Activated naive CD8-positive, alpha-beta T cell (primary cell): Measurements from ENCODE around the gene MSRB2.
"Not testable (repeated sequence)": the region's sequence is repeated elsewhere in the genome, so short reads cannot be mapped to it uniquely, and the experiment has no call there.

ENCODE experiments used
- H3K27ac Mint-ChIP-seq: one replicate; pipeline ENCODE4 v1.8.0; 2021; ENCODE audit warnings: mixed read lengths
- H3K27me3 Mint-ChIP-seq: one replicate; pipeline ENCODE4 v1.8.0; 2021; ENCODE audit warnings: mixed read lengths
- H3K36me3 Mint-ChIP-seq: one replicate; pipeline ENCODE4 v1.8.0; 2021; ENCODE audit warnings: mixed read lengths
- H3K4me1 Mint-ChIP-seq: one replicate; pipeline ENCODE4 v1.8.0; 2021; ENCODE audit warnings: low read depth, mixed read lengths
- H3K4me3 Mint-ChIP-seq: one replicate; pipeline ENCODE4 v1.8.0; 2021; ENCODE audit warnings: mild to moderate bottlenecking, mixed read lengths
- H3K9me3 Mint-ChIP-seq: one replicate; pipeline ENCODE4 v1.8.0; 2021; ENCODE audit warnings: low read depth, mixed read lengths

Gene MSRB2

DNA sequence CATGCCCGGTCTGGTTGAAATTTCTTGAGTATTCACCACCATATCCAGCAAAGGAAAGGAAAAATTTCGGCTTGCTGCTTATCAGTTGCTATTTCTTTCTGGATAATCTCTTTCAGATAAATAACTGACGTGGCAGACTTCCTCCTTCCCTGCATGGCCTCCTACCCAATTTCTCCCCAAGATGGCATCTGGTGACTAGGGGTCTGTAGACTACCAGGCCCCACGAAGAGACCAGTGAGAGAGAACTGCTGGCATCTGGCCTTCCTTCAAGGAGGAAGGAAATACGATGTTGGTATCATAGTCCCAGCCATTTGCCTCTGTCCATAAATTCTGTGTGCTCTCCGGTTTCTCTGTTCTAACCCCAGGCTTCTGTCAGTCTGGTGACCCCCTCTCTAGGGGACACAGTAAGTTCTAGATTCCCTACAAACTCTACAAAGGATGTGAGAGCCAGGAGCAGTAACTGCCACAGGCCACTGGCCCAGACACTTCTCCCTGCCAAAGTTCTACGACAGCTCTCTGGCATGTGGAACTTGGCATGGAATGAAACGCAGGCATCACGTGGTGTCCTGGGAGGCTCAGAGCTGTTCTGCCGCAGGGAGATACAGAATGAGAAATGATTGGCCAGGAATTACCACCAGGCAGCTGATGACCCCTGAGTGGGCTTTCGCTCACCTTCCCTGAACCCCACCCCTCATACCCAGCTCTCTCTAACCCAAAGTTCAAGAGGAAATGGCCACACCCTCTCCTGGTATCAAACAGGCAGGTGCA lies 30.0 kb upstream of the MSRB2 start:
- Mint-ChIP-seq H3K27ac (no peak overlapping the region), H3K4me3 (no peak overlapping the region), H3K9me3 (no peaks in the 10 kb centered on the region), H3K4me1 (no peaks in the 10 kb centered on the region), H3K27me3 (peaks cover 7% of the 10 kb centered on the region), H3K36me3 (no peaks in the 10 kb centered on the region)

DNA sequence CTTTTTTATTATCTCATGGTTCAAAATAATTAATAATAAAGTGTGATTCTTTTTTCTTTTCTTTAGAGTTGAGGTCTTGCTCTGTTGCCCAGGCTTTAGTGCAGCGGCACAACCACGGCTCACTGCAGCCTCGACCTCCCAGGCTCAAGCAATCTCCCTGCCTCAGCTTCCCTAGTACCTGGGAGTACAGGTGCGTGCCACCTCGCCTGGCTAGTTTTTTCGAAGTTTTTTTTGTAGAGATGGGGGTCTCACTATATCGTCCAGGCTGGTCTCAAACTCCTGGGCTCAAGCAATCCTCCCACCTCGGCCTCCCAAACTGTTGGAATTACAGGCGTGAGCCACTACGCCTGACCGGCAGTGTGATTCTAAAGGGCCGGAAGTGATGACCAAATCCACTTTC lies 28.0 kb upstream of the MSRB2 start:
- Mint-ChIP-seq H3K9me3 (no peaks in the 10 kb centered on the region), H3K4me3 (no peak overlapping the region), H3K27me3 (peaks cover 9% of the 10 kb centered on the region), H3K4me1 (no peaks in the 10 kb centered on the region), H3K36me3 (no peaks in the 10 kb centered on the region), H3K27ac (no peak overlapping the region)

DNA sequence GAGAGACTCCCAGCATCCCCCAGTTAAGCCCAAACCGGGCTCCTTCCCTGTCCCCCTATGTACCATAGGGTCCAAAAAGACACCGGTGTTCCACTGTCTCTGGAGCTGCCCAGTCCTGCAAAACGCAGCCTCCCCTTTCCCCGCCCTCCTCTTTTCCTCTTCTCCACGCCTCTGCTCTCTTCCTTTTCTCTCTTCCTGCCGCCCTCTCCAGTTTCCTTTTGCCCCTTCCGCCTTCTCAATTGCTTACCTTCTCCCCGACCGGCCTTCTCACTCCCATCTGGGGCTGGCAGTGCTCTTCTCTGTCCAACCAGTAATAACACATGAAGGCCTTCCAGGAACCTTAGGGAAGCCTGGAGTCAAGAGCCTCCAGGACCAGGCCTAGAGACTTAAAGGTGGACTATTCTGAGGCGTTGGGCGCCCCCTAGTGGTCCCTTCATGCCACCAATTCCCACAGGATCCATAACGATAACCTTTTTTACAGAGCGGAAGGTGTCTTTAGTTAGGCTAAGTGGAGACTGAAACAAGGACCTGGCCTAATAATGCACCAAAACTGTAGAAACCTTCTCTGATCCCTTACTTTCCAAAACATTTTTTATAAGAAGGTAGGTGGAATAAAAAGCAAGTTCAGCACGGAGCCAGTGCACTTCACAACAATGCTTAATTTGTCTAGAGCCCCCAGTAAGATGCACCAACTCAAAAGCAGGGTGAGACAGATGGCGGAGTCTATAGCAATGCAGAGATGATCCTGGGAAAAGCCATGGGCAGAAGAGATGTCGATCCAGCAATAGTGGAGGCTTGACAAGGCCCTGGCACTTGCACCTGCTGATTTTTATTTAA lies 27.2 kb upstream of the MSRB2 start:
- Mint-ChIP-seq H3K27me3 (peaks cover 9% of the 10 kb centered on the region), H3K4me1 (no peaks in the 10 kb centered on the region), H3K9me3 (no peaks in the 10 kb centered on the region), H3K27ac (no peak overlapping the region), H3K4me3 (no peak overlapping the region), H3K36me3 (no peaks in the 10 kb centered on the region)

DNA sequence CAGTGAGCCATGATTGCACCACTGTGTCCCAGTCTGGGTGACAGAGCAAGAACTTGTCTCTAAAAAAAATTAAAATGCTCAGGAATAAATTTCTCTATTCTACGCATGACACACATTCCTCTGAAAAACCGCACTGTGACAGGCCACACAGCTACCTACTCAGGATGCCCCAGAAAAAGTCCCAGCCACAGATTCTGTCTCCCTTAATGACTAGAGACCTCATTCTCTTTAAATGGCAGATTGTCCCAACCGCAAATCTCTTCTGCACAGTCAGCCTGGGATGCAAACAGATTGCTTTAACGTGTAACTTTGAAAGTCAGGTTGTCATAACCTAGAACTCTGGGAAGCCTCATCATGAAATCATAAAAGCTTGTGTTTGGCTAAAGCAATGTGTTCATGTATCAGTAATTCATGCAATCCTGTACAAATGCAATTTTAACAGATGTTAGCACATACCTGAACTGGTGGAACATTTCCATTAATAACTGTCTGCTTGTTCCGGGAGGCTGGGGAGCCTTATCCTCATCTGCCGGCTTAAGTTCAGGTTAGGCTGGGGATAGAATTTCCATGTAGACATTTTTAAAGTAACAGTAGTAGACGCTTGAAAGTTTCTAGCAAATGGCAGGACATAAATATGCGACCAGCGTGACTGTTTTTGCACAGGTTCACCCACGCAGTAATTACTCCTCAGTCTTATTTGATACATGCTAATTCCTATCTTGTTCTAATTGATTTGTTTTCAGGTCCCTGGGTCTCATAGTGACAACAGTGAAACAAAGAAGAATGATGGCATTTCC lies 26.2 kb upstream of the MSRB2 start:
- peaks cover 5% of the 10 kb centered on the region for H3K27me3 Mint-ChIP-seq
- no peak overlapping the region for H3K4me3 Mint-ChIP-seq
- H3K36me3 Mint-ChIP-seq, result no peaks in the 10 kb centered on the region
- H3K9me3 Mint-ChIP-seq, result no peaks in the 10 kb centered on the region
- no peaks in the 10 kb centered on the region for H3K4me1 Mint-ChIP-seq
- H3K27ac Mint-ChIP-seq, result no peak overlapping the region

DNA sequence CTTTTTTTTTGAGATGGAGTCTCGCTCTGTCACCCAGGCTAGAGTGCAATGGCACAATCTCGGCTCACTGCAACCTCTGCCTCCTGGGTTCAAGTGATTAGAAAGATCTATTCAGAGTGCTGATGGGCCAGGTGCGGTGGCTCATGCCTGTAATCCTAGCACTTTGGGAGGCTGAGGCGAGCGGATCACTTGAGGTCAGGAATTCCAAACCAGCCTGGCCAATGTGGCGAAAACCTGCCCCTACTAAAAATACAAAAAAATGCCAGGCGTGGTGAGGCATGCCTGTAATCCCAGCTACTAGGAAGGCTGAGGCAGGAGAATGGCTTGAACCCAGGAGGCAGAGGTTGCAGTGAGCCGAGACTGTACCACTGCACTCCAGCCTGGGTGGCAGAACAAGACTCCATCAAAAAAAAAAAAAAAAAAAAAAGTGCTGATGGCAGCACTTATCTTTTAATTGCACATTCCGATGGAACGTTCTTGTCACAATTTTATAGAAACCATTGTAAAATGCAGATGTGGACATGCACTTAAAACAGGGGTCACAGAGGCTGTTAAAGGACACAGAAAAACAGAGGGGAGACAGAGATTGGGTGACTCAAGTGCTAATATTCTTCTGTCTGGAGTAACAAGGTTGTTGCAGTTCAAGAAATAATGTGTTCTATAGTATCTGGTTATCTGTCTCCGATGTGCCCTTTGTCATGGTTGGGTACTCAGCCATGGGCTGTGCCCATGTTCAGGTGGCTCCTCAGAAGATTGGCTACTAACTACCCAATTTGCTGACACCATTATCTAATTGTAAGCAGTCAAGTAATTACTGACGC lies 25.1 kb upstream of the MSRB2 start:
- H3K4me1 Mint-ChIP-seq, H3K9me3 Mint-ChIP-seq, H3K27me3 Mint-ChIP-seq, H3K27ac Mint-ChIP-seq, H3K36me3 Mint-ChIP-seq, H3K4me3 Mint-ChIP-seq: not testable (repeated sequence)

DNA sequence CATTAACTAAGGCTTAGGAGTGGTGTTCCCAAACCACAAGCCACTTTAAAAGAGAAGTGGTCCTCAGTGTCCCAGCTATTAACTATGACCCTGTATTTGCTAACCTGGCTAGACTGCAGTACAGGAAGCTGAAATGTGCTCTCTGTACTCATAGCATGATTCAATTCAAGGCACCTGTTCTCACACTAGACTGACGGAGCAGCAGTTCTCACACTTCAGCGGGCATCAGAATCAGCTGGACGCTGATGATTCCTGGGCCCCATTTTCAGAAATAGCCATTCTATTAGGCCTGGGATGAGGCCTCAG lies 24.5 kb upstream of the MSRB2 start:
- no peak overlapping the region for H3K4me3 Mint-ChIP-seq
- no peaks in the 10 kb centered on the region for H3K9me3 Mint-ChIP-seq
- H3K27me3 Mint-ChIP-seq, result peaks cover 11% of the 10 kb centered on the region
- no peak overlapping the region for H3K27ac Mint-ChIP-seq
- H3K36me3 Mint-ChIP-seq, result no peaks in the 10 kb centered on the region
- no peaks in the 10 kb centered on the region for H3K4me1 Mint-ChIP-seq

DNA sequence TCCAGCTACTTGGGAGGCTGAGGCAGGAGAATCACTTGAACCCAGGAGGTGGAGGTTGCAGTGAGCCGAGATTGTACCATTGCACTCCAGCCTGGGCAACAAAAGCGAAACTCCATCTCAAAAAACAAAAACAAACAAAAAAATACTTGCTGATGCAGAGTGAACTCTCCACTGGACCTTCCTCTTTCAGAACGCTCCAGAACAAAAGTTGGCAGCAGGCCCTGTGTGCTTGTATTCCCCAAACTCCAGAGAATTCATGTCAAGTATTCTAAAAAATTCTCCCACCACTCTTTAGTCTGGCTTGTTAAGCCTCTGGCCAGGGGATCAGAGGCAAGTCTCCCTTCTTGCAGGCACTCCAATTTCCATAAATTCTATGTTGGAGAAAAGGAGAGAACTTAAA lies 22.8 kb upstream of the MSRB2 start:
- not testable (repeated sequence) for H3K4me1 Mint-ChIP-seq, H3K4me3 Mint-ChIP-seq

DNA sequence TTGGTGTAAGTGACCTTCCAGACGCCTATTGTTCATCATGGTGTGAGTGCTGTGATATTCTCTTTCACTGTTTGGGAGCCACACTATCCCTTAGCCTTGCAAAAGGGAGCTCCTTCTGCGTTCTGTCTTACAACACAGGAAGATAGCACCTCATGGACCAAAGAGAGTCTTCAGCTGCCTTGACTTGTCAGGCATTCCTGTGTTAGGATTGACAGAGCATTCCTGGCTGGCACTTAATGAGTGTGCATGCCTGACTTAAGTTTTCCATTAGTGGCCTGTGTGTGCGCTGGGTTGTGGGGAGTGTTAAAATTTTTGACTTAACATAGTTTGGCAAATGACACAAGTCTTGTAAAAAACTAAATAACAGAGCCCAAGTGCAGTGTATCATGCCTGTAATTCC lies 21.9 kb upstream of the MSRB2 start:
- H3K27me3 Mint-ChIP-seq, result peaks cover 18% of the 10 kb centered on the region
- no peaks in the 10 kb centered on the region for H3K36me3 Mint-ChIP-seq
- no peak overlapping the region for H3K4me3 Mint-ChIP-seq
- H3K27ac Mint-ChIP-seq, result no peak overlapping the region
- H3K9me3 Mint-ChIP-seq, result no peaks in the 10 kb centered on the region
- H3K4me1 Mint-ChIP-seq, result no peaks in the 10 kb centered on the region

More for the DNA sequence above, 22.8 kb upstream of the MSRB2 start:
- H3K36me3 Mint-ChIP-seq, H3K9me3 Mint-ChIP-seq, H3K27ac Mint-ChIP-seq: not testable (repeated sequence)
- peaks cover 13% of the 10 kb centered on the region for H3K27me3 Mint-ChIP-seq

DNA sequence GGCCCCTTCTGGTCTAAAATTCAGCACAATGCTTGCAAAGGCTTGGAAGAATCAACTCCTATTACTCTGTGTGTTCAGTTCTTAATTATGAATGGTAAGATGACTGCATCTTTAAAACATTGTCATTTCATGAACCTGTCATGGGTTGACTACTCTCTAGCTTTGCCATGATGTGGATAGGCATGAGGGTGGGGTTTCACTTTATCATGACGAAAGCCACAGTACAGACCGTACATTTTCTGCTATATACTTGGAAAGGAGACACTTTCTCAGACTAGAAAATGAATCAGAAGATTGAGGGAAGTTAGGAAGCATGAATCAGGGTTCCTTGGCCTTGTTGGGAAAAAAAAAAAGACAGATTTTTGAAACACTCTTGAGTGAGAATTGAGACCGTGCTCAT lies 19.7 kb upstream of the MSRB2 start:
- no peak overlapping the region for H3K27ac Mint-ChIP-seq
- peaks cover 24% of the 10 kb centered on the region for H3K27me3 Mint-ChIP-seq
- no peak overlapping the region for H3K4me3 Mint-ChIP-seq
- H3K4me1 Mint-ChIP-seq, result no peaks in the 10 kb centered on the region
- no peaks in the 10 kb centered on the region for H3K9me3 Mint-ChIP-seq
- H3K36me3 Mint-ChIP-seq, result no peaks in the 10 kb centered on the region

DNA sequence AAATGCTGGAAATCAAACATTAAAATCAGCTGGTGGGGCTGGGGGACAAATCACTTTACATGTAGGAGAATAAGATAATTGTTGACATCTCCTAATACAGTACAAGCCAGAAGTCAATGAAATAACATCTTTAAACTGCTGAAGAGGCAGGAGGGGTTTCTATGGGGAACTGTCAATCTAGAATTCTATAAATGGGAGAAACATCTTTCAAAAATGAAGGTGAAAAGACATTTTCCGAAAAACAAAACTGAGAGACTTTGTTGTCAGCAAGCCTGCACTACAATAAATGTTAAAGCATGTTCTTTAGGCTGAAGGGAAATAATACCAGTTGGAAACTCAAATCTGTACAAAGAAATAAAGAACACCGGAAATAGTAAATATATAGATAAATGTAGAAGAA lies 17.3 kb upstream of the MSRB2 start:
- peaks cover 25% of the 10 kb centered on the region for H3K27me3 Mint-ChIP-seq
- no peaks in the 10 kb centered on the region for H3K36me3 Mint-ChIP-seq
- H3K4me1 Mint-ChIP-seq, result no peaks in the 10 kb centered on the region
- H3K4me3 Mint-ChIP-seq, result no peak overlapping the region
- H3K9me3 Mint-ChIP-seq, result no peaks in the 10 kb centered on the region
- no peak overlapping the region for H3K27ac Mint-ChIP-seq

DNA sequence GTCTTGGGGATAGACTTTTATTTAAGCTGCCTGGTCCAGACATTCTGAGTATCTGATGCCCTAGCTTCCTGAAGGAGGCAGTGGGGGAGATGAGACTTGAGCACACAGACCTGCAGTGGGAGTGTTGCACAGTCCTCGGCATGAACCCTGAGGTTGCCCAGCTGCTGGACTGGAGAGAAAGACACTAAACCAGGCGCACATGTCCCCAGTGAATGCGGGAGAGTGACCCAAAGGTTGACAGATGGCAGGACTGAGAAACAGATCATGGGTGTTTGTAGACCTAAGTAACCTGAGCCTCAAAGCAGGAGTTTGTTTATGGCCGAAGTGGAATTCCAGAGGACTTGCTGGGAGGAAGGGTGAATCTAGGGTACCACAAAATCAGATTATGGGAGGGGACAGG lies 15.7 kb upstream of the MSRB2 start:
- Mint-ChIP-seq H3K27me3 (peaks cover 28% of the 10 kb centered on the region), H3K9me3 (no peaks in the 10 kb centered on the region), H3K36me3 (no peaks in the 10 kb centered on the region), H3K4me1 (no peaks in the 10 kb centered on the region), H3K27ac (no peak overlapping the region), H3K4me3 (no peak overlapping the region)

DNA sequence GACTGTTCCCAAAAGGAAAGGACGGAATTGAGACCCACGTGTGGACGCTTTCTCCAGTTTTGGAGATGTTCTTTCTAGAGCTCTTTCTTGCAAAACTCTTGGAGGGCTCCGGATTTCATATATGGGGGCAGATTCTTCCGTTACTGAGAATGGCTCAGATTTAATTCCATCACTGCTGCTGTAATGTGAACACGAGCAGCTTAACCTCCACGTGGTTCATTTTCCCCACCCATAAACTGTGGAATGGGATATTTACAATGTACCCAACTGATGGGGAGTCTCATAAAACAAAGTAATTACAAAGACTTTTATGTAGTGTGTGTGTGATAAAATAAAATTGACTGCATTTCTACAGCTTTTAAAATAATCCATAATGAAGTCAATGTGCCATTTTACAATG lies 15.1 kb upstream of the MSRB2 start:
- H3K4me1 Mint-ChIP-seq, result no peaks in the 10 kb centered on the region
- no peak overlapping the region for H3K4me3 Mint-ChIP-seq
- no peaks in the 10 kb centered on the region for H3K9me3 Mint-ChIP-seq
- H3K27me3 Mint-ChIP-seq, result peaks cover 29% of the 10 kb centered on the region
- no peak overlapping the region for H3K27ac Mint-ChIP-seq
- no peaks in the 10 kb centered on the region for H3K36me3 Mint-ChIP-seq

DNA sequence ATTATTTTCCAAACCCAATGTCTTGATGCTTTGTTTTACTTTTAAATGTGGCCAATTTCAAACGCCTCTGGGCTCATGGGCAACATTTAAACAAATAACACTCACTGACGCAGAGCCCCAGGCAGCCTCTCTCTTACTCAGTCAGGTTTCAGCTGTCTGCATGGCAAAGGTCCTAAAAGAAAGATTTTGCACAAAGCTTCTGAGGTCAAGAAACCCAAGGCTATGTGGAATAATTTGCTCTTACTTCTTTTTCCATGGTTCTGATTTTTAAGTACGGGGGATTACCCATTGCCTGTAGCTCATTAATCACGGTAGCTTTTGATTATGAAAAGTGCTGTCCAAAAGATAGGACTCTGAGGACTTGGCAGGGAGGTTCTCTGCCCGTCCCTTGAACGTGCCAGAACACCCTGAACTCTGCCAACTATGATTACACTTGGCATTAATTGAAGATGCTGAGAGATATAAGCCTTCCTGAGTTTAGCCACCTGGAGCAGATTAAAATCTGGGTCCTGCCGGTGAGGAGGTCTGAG lies 14.1 kb upstream of the MSRB2 start:
- no peak overlapping the region for H3K27ac Mint-ChIP-seq
- no peaks in the 10 kb centered on the region for H3K4me1 Mint-ChIP-seq
- H3K4me3 Mint-ChIP-seq, result no peak overlapping the region
- H3K9me3 Mint-ChIP-seq, result no peaks in the 10 kb centered on the region
- H3K27me3 Mint-ChIP-seq, result peaks cover 26% of the 10 kb centered on the region
- no peaks in the 10 kb centered on the region for H3K36me3 Mint-ChIP-seq

DNA sequence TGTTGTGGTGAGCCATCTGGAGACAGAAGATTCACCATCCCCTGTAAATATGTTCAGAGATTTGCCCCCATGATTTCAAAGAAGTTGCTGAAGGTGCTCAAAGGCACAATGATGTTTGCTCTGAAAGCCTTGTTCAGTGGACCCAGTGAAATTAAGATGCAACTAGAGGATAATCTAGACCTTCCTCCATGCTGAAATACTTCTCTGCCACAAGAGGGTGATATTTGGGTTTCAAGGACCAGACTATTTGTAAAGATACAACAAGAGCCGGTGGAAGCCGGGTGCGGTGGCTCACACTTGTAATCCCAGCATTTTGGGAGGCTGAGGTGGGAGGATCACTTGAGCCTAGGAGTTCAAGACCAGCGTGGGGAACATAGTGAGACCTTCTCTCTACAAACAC lies 13.5 kb upstream of the MSRB2 start:
- H3K36me3 Mint-ChIP-seq, result no peaks in the 10 kb centered on the region
- no peaks in the 10 kb centered on the region for H3K9me3 Mint-ChIP-seq
- no peak overlapping the region for H3K4me3 Mint-ChIP-seq
- H3K4me1 Mint-ChIP-seq, result no peaks in the 10 kb centered on the region
- no peak overlapping the region for H3K27ac Mint-ChIP-seq
- peaks cover 24% of the 10 kb centered on the region for H3K27me3 Mint-ChIP-seq
